GM23338 (cell line): ENCODE data around the gene DENND6A. TPM values are rescaled to one million over a fixed set of nuclear protein-coding genes. Genes with fewer than 3 reads are reported as not detected.

Experiments
- ATAC-seq: fragments of 200-7000 bp; cut with Tn5 transposase; 3 replicates; pipeline ENCODE4 v1.9.1; 2020
- DNase-seq: peaks from one replicate; pipeline ENCODE4 v3.0.0-alpha.2; 2015; ENCODE audit warnings: low spot score
- H2AFZ ChIP-seq: fragments of 200-600 bp; sonication (generic); 2 replicates; pipeline ENCODE4 v1.8.0; 2016; ENCODE audit warnings: antibody characterized with exemption, mild to moderate bottlenecking, moderate library complexity
- H3F3A ChIP-seq: fragments of 200-600 bp; sonication (generic); replicated peaks from 2 replicates; pipeline ENCODE4 v1.8.0; 2017; ENCODE audit warnings: antibody characterized with exemption, mixed run types, low read depth
- H3K27ac ChIP-seq: fragments of 200-600 bp; sonication (generic); 2 replicates; pipeline ENCODE4 v1.6.1; 2016; ENCODE audit warnings: low read depth
- H3K27me3 ChIP-seq: fragments of 200-600 bp; sonication (generic); 2 replicates; pipeline ENCODE4 v1.8.0; 2016; ENCODE audit warnings: mild to moderate bottlenecking, mixed run types, moderate library complexity; ENCODE audit not compliant: insufficient read depth
- H3K36me3 ChIP-seq: fragments of 200-600 bp; sonication (generic); 2 replicates; pipeline ENCODE4 v1.8.0; 2016; ENCODE audit warnings: mild to moderate bottlenecking; ENCODE audit not compliant: insufficient read depth
- H3K4me1 ChIP-seq: fragments of 200-600 bp; sonication (generic); 2 replicates; pipeline ENCODE4 v1.8.0; 2016; ENCODE audit warnings: mild to moderate bottlenecking, moderate library complexity; ENCODE audit not compliant: insufficient read depth
- H3K4me2 ChIP-seq: fragments of 200-600 bp; sonication (generic); 2 replicates; pipeline ENCODE4 v1.7.1; 2017; ENCODE audit warnings: mixed run types
- H3K4me3 ChIP-seq: fragments of 200-600 bp; sonication (generic); 2 replicates; pipeline ENCODE4 v1.6.1; 2016; ENCODE audit warnings: mixed run types
- H3K79me2 ChIP-seq: fragments of 200-600 bp; sonication (generic); replicated peaks from 2 replicates; pipeline ENCODE4 v1.8.0; 2017; ENCODE audit warnings: mild to moderate bottlenecking; ENCODE audit not compliant: insufficient read depth
- H3K9me2 ChIP-seq: fragments of 200-600 bp; sonication (generic); 2 replicates; pipeline ENCODE4 v1.8.0; 2017; ENCODE audit not compliant: insufficient read depth
- H4K20me1 ChIP-seq: fragments of 200-600 bp; sonication (generic); replicated peaks from 2 replicates; pipeline ENCODE4 v1.8.0; 2017; ENCODE audit warnings: mild to moderate bottlenecking; ENCODE audit not compliant: insufficient read depth
- H3K27ac Mint-ChIP-seq: 2 replicates; pipeline ENCODE4 v1.8.0; 2020; ENCODE audit warnings: inconsistent platforms, mild to moderate bottlenecking, moderate library complexity, mixed read lengths
- H3K27me3 Mint-ChIP-seq: 3 replicates; pipeline ENCODE4 v1.8.0; 2022; ENCODE audit warnings: low read depth, mild to moderate bottlenecking, moderate library complexity, mixed read lengths, inconsistent platforms; ENCODE audit not compliant: insufficient read depth, poor library complexity
- H3K36me3 Mint-ChIP-seq: 3 replicates; pipeline ENCODE4 v1.8.0; 2021; ENCODE audit warnings: low read depth, mild to moderate bottlenecking, inconsistent platforms, moderate library complexity, mixed read lengths
- H3K4me1 Mint-ChIP-seq: 3 replicates; pipeline ENCODE4 v1.8.0; 2020; ENCODE audit warnings: mild to moderate bottlenecking, inconsistent platforms, mixed read lengths
- H3K4me3 Mint-ChIP-seq: 3 replicates; pipeline ENCODE4 v1.8.0; 2021; ENCODE audit warnings: moderate library complexity, mild to moderate bottlenecking, inconsistent platforms, mixed read lengths
- H3K9me3 Mint-ChIP-seq: 3 replicates; pipeline ENCODE4 v1.8.0; 2020; ENCODE audit warnings: moderate library complexity, mild to moderate bottlenecking, inconsistent platforms, mixed read lengths
- JUNB ChIP-seq: IDR thresholded peaks from one replicate; pipeline ENCODE4 v1.6.1; 2016; ENCODE audit warnings: antibody characterized with exemption; ENCODE audit not compliant: unreplicated experiment
- ZNF114 ChIP-seq: fragments of 250-450 bp; sonication (Bioruptor Pico); IDR thresholded peaks from 2 replicates; pipeline ENCODE4 v1.5.0; 2020; ENCODE audit warnings: mild to moderate bottlenecking, moderate library complexity
- ZNF331 ChIP-seq: fragments of 250-450 bp; sonication (Bioruptor Pico); IDR thresholded peaks from 2 replicates; pipeline ENCODE4 v1.5.0; 2020; ENCODE audit warnings: low read depth, mild to moderate bottlenecking, moderate library complexity
- polyA plus RNA-seq: library from polyadenylated mRNA; unstranded; fragments of >200 nt; fragmentation: Nextera tagmentation; extraction: Ambion mirVana; gene quantifications from 2 replicates; pipeline ENCODE4 v1.2.1, GENCODE V29; 2016
- total RNA-seq: library from RNA; depleted of rRNA; stranded (reverse); fragments of >200 nt; shearing (Covaris generic); gene quantifications from 2 replicates; pipeline ENCODE4 v1.2.3, GENCODE V29; 2014
- TF ChIP-seq, protein P1 (sequence below): fragments of 250-450 bp; sonication (Bioruptor Pico); IDR thresholded peaks from 2 replicates; pipeline ENCODE4 v1.5.0; 2020; ENCODE audit warnings: mild to moderate bottlenecking, moderate library complexity
- TF ChIP-seq, protein P2 (sequence below): IDR thresholded peaks from 2 replicates; pipeline ENCODE4 v1.6.1; 2016; ENCODE audit warnings: antibody characterized with exemption
- TF ChIP-seq, protein P3 (sequence below), 2 experiments: fragments of 200-600 bp in 1 of 2; sonication (generic) in 1 of 2; conservative IDR thresholded peaks; 2 replicates each; pipeline versions ENCODE4 v1.5.1 to v1.6.1; 2016 to 2017; ENCODE audit warnings: antibody characterized with exemption in 2 of 2, low read depth in 2 of 2, mild to moderate bottlenecking in 2 of 2, moderate library complexity in 1 of 2

DENND6A gene
- total and polyA plus RNA-seq, 2 experiments from 2014 or later, result 7.5 to 17.5 TPM

DNA sequence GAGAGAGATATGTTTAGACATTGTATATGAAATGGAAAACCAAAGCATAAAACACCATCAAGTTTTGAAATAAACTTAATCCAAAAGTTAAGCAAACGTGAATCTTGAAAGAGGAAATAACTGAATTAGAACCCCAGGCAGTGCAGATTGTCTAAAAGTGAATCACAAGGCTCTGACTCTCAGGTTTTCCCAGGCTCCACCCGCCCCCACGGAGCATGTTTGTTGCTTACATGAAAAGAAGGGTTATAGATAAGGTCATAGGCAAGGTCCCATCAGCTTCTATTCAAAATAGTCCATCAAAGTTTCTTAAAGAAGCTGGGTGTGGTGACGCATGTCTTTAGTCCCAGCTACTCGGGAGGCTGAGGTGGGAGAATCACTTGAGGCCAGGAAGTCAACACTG is 34.2 kb upstream of the DENND6A start:
- H2AFZ ChIP-seq, result no peak overlapping the region
- no peak overlapping the region for H3K4me2 ChIP-seq
- no peaks in the 10 kb centered on the region for H3K36me3 Mint-ChIP-seq
- no peaks in the 10 kb centered on the region for H3K9me2 ChIP-seq
- H3K36me3 ChIP-seq, result no peaks in the 10 kb centered on the region
- ATAC-seq, result no peak
- H3K27me3 ChIP-seq, result no peaks in the 10 kb centered on the region
- H3K9me3 Mint-ChIP-seq, result no peaks in the 10 kb centered on the region
- H3K27ac ChIP-seq, result no peak overlapping the region
- no peak for DNase-seq
- peaks cover 7% of the 10 kb centered on the region for H3K27me3 Mint-ChIP-seq
- no peaks in the 10 kb centered on the region for H3F3A ChIP-seq
- H3K79me2 ChIP-seq, result no peaks in the 10 kb centered on the region
- no peak overlapping the region for H3K27ac Mint-ChIP-seq
- H3K4me3 ChIP-seq, result no peak overlapping the region
- no peak overlapping the region for H3K4me3 Mint-ChIP-seq
- H4K20me1 ChIP-seq, result no peaks in the 10 kb centered on the region
- H3K4me1 ChIP-seq, result no peaks in the 10 kb centered on the region
- TF ChIP-seq, protein P1, sequence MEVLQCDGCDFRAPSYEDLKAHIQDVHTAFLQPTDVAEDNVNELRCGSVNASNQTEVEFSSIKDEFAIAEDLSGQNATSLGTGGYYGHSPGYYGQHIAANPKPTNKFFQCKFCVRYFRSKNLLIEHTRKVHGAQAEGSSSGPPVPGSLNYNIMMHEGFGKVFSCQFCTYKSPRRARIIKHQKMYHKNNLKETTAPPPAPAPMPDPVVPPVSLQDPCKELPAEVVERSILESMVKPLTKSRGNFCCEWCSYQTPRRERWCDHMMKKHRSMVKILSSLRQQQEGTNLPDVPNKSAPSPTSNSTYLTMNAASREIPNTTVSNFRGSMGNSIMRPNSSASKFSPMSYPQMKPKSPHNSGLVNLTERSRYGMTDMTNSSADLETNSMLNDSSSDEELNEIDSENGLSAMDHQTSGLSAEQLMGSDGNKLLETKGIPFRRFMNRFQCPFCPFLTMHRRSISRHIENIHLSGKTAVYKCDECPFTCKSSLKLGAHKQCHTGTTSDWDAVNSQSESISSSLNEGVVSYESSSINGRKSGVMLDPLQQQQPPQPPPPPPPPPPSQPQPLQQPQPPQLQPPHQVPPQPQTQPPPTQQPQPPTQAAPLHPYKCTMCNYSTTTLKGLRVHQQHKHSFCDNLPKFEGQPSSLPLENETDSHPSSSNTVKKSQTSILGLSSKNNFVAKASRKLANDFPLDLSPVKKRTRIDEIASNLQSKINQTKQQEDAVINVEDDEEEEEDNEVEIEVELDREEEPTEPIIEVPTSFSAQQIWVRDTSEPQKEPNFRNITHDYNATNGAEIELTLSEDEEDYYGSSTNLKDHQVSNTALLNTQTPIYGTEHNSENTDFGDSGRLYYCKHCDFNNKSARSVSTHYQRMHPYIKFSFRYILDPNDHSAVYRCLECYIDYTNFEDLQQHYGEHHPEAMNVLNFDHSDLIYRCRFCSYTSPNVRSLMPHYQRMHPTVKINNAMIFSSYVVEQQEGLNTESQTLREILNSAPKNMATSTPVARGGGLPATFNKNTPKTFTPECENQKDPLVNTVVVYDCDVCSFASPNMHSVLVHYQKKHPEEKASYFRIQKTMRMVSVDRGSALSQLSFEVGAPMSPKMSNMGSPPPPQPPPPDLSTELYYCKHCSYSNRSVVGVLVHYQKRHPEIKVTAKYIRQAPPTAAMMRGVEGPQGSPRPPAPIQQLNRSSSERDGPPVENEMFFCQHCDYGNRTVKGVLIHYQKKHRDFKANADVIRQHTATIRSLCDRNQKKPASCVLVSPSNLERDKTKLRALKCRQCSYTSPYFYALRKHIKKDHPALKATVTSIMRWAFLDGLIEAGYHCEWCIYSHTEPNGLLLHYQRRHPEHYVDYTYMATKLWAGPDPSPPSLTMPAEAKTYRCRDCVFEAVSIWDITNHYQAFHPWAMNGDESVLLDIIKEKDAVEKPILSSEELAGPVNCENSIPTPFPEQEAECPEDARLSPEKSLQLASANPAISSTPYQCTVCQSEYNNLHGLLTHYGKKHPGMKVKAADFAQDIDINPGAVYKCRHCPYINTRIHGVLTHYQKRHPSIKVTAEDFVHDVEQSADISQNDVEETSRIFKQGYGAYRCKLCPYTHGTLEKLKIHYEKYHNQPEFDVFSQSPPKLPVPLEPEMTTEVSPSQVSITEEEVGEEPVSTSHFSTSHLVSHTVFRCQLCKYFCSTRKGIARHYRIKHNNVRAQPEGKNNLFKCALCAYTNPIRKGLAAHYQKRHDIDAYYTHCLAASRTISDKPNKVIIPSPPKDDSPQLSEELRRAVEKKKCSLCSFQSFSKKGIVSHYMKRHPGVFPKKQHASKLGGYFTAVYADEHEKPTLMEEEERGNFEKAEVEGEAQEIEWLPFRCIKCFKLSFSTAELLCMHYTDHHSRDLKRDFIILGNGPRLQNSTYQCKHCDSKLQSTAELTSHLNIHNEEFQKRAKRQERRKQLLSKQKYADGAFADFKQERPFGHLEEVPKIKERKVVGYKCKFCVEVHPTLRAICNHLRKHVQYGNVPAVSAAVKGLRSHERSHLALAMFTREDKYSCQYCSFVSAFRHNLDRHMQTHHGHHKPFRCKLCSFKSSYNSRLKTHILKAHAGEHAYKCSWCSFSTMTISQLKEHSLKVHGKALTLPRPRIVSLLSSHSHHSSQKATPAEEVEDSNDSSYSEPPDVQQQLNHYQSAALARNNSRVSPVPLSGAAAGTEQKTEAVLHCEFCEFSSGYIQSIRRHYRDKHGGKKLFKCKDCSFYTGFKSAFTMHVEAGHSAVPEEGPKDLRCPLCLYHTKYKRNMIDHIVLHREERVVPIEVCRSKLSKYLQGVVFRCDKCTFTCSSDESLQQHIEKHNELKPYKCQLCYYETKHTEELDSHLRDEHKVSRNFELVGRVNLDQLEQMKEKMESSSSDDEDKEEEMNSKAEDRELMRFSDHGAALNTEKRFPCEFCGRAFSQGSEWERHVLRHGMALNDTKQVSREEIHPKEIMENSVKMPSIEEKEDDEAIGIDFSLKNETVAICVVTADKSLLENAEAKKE (CRISPR knock-in tag), result no peak
- no peak for TF ChIP-seq JUNB
- no peaks in the 10 kb centered on the region for H3K4me1 Mint-ChIP-seq

DNA sequence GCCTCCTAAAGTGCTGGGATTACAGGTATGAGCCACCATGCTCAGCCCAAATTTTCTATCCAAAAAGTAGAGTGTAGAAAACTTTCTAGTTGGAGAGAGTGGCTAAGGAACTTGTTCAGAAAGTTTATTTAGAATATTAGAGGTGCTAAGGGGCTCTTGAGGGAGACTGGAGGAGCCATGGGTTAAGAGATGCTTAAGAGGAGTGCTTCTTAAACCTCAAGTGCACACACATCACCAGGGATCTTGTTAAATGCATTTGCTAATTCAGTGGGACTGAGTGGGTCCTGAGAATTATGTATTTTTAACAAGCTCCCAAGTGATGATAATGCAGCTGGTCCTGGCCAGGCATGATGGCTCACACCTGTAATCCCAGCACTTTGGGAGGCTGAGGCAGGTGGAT is 33.5 kb upstream of the DENND6A start:
- H4K20me1 ChIP-seq, result no peaks in the 10 kb centered on the region
- H3K4me3 ChIP-seq, result no peak overlapping the region
- H3K4me2 ChIP-seq, result no peak overlapping the region
- Mint-ChIP-seq H3K4me3 (no peak overlapping the region), H3K27ac (no peak overlapping the region), H3K27me3 (peaks cover 7% of the 10 kb centered on the region), H3K4me1 (no peaks in the 10 kb centered on the region), H3K36me3 (no peaks in the 10 kb centered on the region), H3K9me3 (no peaks in the 10 kb centered on the region)
- no peaks in the 10 kb centered on the region for H3K79me2 ChIP-seq
- no peaks in the 10 kb centered on the region for H3F3A ChIP-seq
- H3K36me3 ChIP-seq, result no peaks in the 10 kb centered on the region
- no peaks in the 10 kb centered on the region for H3K4me1 ChIP-seq
- no peaks in the 10 kb centered on the region for H3K27me3 ChIP-seq
- H3K9me2 ChIP-seq, result no peaks in the 10 kb centered on the region
- ATAC-seq (no peak), DNase-seq (no peak)
- H2AFZ ChIP-seq, result no peak overlapping the region
- no peak overlapping the region for H3K27ac ChIP-seq
- TF ChIP-seq, protein P2, sequence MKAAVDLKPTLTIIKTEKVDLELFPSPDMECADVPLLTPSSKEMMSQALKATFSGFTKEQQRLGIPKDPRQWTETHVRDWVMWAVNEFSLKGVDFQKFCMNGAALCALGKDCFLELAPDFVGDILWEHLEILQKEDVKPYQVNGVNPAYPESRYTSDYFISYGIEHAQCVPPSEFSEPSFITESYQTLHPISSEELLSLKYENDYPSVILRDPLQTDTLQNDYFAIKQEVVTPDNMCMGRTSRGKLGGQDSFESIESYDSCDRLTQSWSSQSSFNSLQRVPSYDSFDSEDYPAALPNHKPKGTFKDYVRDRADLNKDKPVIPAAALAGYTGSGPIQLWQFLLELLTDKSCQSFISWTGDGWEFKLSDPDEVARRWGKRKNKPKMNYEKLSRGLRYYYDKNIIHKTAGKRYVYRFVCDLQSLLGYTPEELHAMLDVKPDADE, result no peak
- TF ChIP-seq JUNB, result no peak
- TF ChIP-seq, protein P3, sequence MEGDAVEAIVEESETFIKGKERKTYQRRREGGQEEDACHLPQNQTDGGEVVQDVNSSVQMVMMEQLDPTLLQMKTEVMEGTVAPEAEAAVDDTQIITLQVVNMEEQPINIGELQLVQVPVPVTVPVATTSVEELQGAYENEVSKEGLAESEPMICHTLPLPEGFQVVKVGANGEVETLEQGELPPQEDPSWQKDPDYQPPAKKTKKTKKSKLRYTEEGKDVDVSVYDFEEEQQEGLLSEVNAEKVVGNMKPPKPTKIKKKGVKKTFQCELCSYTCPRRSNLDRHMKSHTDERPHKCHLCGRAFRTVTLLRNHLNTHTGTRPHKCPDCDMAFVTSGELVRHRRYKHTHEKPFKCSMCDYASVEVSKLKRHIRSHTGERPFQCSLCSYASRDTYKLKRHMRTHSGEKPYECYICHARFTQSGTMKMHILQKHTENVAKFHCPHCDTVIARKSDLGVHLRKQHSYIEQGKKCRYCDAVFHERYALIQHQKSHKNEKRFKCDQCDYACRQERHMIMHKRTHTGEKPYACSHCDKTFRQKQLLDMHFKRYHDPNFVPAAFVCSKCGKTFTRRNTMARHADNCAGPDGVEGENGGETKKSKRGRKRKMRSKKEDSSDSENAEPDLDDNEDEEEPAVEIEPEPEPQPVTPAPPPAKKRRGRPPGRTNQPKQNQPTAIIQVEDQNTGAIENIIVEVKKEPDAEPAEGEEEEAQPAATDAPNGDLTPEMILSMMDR (conservative IDR thresholded peaks at IDR 0.05; ENCODE audit: low read depth in 2 of 2), result no peak
- no peak for TF ChIP-seq ZNF114 (CRISPR knock-in tag)
- no peak for TF ChIP-seq ZNF331 (CRISPR knock-in tag)
